BLaER1 (cell line): ENCODE measurements around the gene MAL.
A peak's percentile ranks its signal among the peaks of the same experiment; 100 is the strongest.

Experiments used
- H3K27ac ChIP-seq: shearing (Covaris generic); formaldehyde crosslinking; 2 replicates; pipeline ENCODE4 v1.8.1; 2022
- H3K27me3 ChIP-seq: shearing (Covaris generic); formaldehyde crosslinking; 2 replicates; pipeline ENCODE4 v1.8.1; 2022
- H3K36me3 ChIP-seq: shearing (Covaris generic); formaldehyde crosslinking; 2 replicates; pipeline ENCODE4 v1.8.1; 2022
- H3K4me1 ChIP-seq: shearing (Covaris generic); formaldehyde crosslinking; 2 replicates; pipeline ENCODE4 v1.8.1; 2022
- H3K4me2 ChIP-seq: shearing (Covaris generic); formaldehyde crosslinking; 2 replicates; pipeline ENCODE4 v1.8.1; 2022
- H3K4me3 ChIP-seq: shearing (Covaris generic); formaldehyde crosslinking; 2 replicates; pipeline ENCODE4 v1.8.1; 2022
- H3K9ac ChIP-seq: shearing (Covaris generic); formaldehyde crosslinking; 2 replicates; pipeline ENCODE4 v1.8.1; 2022
- H3K9me3 ChIP-seq: shearing (Covaris generic); formaldehyde crosslinking; 2 replicates; pipeline ENCODE4 v1.8.1; 2022
- H4K20me1 ChIP-seq: shearing (Covaris generic); formaldehyde crosslinking; 2 replicates; pipeline ENCODE4 v1.8.1; 2022
- Cebpa-rat ChIP-seq: shearing (Covaris generic); IDR thresholded peaks from 2 replicates; pipeline ENCODE4 v1.8.1; 2022

The MAL gene

DNA sequence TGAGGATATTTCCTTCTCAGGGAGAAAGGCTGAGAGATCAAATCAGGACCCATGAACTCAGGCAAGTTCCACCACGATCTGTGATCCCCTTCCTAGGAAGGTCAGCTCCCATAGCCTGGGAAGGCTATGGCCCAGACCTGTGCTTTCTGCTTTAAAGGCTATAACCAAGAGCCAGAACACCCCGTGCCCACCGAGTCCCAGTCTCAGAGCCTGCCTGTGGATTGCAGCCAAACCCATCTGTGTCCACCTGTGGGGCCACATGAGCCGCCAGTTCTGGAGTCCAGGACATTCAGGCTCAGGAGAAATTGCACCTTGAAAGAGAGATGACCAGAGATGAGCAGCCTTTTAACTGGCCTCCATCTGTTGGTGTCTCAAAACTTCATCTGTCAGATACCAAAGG lies 46.9 kb downstream of the MAL start:
- no peak overlapping the region for H3K4me3 ChIP-seq
- no peaks in the 10 kb centered on the region for H4K20me1 ChIP-seq
- H3K4me2 ChIP-seq = no peak overlapping the region
- H3K9ac ChIP-seq = no peak overlapping the region
- H3K36me3 ChIP-seq = no peaks in the 10 kb centered on the region
- no peaks in the 10 kb centered on the region for H3K9me3 ChIP-seq
- TF ChIP-seq Cebpa-rat = no peak
- H3K27me3 ChIP-seq = no peaks in the 10 kb centered on the region
- peaks cover 46% of the 10 kb centered on the region for H3K4me1 ChIP-seq
- no peak overlapping the region for H3K27ac ChIP-seq

DNA sequence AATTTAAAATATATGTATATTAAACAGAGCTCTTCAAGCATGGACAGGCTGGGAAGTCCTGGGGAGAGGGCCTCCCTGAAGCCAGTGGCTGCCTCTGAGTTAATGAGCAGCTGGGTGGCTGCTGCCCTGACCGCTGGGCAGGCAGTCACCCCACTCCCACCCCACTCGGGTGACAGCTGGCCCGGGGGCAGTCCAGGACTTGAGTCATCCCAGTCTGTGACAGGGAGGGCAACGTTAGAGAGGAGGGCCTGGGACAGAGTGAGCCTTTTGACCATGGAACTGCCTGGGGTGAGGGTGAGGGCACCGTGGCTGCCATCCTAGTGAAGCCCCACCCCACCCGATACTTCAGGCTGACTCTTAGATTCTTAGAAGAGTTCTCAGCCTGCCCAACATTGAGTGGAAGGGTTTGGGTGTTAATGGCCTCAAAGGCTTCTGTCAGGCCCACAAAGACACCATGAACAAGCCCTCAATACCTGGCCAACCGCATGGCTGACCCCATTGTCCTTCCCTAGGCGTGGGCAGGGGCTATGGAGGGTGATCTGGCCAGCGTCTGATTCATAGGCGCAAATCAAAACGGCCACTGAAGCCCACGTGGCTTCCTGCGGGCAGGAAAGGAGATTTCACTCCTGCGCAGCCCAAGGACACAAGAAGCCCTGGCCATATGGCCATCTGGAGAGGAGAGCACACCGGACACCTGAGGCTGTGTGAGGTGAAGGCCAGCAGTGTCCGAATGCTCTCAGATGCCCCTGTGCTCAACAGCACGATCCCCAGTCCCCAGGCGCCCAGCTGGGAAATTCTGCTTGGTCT lies 48.6 kb downstream of the MAL start:
- no peak overlapping the region; the same call in 1 of the 2 replicates for H3K9ac ChIP-seq
- H3K4me3 ChIP-seq = peak overlapping the region; percentile 18
- no peaks in the 10 kb centered on the region for H4K20me1 ChIP-seq
- H3K27me3 ChIP-seq = no peaks in the 10 kb centered on the region
- peak overlapping the region; percentile 80 for H3K4me2 ChIP-seq
- H3K4me1 ChIP-seq = peaks cover 59% of the 10 kb centered on the region
- no peaks in the 10 kb centered on the region for H3K9me3 ChIP-seq
- peak overlapping the region; percentile 88 for H3K27ac ChIP-seq
- no peaks in the 10 kb centered on the region for H3K36me3 ChIP-seq
- TF ChIP-seq Cebpa-rat = no peak

DNA sequence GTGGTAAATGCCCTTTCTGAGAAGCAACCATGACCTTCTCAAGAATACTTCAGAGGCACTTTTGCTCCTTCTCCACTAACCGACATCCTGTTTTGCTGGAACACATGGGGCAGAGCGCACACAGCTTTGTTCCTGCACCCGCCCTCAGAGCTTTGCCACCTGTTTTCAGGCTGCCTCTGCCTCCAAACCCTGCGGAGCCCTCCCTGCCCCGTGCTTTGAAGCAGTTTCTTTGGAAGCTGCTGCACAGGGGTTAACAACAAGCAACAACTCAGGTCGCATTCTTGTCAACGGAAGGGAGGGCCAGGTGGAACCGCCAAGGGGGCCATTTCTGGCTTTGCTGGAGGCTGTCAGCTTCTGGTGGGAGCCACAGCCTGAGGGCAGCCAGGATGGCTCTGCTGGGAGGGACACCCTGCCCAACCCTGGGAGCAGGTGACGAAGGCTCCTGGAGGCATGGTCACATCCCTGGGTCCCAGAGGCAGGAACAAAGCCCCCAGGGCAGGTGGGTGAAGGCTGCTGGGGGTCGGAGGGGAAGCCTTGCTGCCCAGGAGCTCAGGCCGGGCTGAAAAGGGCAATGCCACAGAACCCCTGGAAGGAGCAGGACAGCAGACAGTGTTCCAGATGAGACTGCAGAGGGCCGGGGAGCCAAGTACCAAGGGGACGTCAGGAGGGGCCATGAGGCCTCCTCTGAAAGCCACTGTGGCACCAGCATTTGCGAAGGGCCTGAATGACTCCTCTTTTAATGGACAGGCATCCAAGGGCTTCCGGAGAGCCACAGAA lies 49.3 kb downstream of the MAL start:
- H3K4me3 ChIP-seq = peak overlapping the region; percentile 18
- peak overlapping the region; percentile 80 for H3K4me2 ChIP-seq
- H4K20me1 ChIP-seq = no peaks in the 10 kb centered on the region
- H3K27ac ChIP-seq = peak overlapping the region; percentile 88
- peak overlapping the region; percentile 65 for H3K9ac ChIP-seq
- no peaks in the 10 kb centered on the region for H3K27me3 ChIP-seq
- no peaks in the 10 kb centered on the region for H3K9me3 ChIP-seq
- no peak for TF ChIP-seq Cebpa-rat
- peaks cover 59% of the 10 kb centered on the region for H3K4me1 ChIP-seq
- H3K36me3 ChIP-seq = no peaks in the 10 kb centered on the region

DNA sequence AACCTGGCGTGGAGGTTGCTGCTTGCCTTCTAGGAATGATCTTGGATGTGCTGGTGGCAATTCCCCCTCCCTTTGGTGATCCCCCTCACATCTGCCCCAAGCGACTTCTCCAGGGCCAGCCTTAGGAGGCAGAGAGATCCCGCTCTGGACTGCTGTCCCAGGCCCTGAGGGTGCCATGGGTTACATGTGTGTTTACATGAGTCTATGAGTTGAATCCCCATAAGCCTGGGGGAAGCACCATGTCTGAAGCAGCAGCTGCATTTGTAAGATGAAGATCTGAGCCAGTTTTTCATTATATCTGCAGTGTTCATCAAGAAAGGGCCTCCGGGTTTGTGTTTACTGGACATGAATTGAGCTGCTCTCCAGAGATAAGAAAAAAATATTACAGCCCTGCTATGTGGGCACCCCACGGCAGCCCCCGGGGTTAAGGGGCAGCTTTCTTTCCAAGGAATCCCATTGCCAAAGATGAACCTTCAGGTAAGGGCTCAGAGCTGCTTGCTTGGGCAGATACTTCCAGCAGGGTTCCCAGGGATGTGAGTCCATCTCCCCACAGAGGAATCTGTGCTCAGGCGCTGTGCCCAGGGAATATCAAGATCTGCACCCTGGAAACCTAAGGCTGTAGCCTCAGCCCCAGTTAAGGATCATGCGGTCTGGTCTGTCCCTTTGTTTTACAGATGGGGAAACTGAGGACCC lies 50.1 kb downstream of the MAL start:
- Histone ChIP-seq H3K4me1 (peaks cover 59% of the 10 kb centered on the region), H4K20me1 (no peaks in the 10 kb centered on the region)

DNA sequence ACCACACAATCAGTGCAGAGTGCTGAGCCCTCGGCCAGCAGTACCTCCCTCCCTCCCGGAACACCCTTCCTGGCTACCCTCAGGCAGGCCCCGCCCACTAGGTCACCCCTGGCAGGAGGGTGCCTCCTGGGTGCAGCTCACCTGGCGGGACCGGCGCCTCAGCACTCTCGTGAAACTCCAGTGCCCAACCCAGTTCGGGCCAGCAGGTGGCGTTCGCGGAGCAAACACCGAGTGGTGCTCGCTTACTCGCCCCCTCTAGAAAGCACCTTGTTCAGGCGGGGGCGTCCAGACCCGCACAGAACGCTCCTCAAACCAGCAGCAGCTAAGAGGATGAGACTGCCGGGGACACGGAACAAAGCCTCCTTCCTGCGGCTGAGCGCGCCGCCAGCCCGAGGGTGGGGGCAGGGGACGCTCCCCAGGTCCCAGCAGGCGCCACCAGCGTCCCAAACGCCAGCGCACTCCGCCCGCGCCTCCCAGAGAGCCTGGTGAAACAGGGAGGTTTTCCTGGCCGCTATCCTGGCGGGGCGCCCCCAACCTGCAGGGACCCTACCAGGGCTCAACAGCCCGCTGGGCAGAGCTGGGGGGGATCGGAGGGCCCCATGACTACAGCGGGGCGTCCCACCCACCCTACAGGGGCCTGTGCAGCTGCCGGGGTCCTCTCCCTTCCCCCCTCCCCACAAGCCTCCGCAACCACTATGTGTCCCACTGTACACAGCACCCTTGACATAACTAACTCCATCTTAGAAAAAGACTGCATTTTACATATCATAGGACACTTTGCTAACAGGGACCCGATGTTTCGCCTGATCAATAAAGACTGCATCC lies 51.4 kb downstream of the MAL start:
- peak overlapping the region; percentile 80 for H3K4me2 ChIP-seq
- H3K9me3 ChIP-seq = no peaks in the 10 kb centered on the region
- no peaks in the 10 kb centered on the region for H3K27me3 ChIP-seq
- no peaks in the 10 kb centered on the region for H4K20me1 ChIP-seq
- H3K36me3 ChIP-seq = no peaks in the 10 kb centered on the region
- H3K4me1 ChIP-seq = peaks cover 59% of the 10 kb centered on the region
- no peak for TF ChIP-seq Cebpa-rat
- H3K4me3 ChIP-seq = peak overlapping the region; percentile 63
- H3K9ac ChIP-seq = peak overlapping the region; percentile 70
- H3K27ac ChIP-seq = peak overlapping the region; percentile 56

More for the DNA sequence above, 50.1 kb downstream of the MAL start:
- Histone ChIP-seq H3K9me3 (no peaks in the 10 kb centered on the region), H3K4me3 (peak overlapping the region; percentile 28; the same call in 1 of the 2 replicates), H3K9ac (peak overlapping the region; percentile 65; the same call in 1 of the 2 replicates), H3K27ac (peak overlapping the region; percentile 88), H3K27me3 (no peaks in the 10 kb centered on the region), H3K36me3 (no peaks in the 10 kb centered on the region), H3K4me2 (peak overlapping the region; percentile 80)
- no peak for TF ChIP-seq Cebpa-rat

DNA sequence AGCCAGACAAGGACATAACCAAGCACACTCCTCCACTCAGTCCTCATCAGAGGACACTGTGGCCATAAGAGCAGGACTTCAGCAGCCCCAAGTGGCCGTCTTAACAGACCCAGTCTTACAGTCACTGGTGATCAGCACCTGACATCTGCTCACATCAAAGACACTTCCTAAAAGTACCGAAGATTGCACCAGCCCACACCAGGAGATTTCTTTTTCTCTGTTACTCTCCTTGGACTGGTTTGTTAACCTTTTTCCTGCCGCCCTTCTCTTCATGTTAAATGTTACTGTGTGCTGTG lies 52.0 kb downstream of the MAL start:
- Histone ChIP-seq H3K36me3 (no peaks in the 10 kb centered on the region), H3K27me3 (no peaks in the 10 kb centered on the region), H3K4me1 (peaks cover 59% of the 10 kb centered on the region), H3K4me2 (peak overlapping the region; percentile 80), H3K9me3 (no peaks in the 10 kb centered on the region), H3K9ac (no peak overlapping the region), H3K4me3 (no peak overlapping the region), H4K20me1 (no peaks in the 10 kb centered on the region), H3K27ac (no peak overlapping the region)
- TF ChIP-seq Cebpa-rat = no peak

DNA sequence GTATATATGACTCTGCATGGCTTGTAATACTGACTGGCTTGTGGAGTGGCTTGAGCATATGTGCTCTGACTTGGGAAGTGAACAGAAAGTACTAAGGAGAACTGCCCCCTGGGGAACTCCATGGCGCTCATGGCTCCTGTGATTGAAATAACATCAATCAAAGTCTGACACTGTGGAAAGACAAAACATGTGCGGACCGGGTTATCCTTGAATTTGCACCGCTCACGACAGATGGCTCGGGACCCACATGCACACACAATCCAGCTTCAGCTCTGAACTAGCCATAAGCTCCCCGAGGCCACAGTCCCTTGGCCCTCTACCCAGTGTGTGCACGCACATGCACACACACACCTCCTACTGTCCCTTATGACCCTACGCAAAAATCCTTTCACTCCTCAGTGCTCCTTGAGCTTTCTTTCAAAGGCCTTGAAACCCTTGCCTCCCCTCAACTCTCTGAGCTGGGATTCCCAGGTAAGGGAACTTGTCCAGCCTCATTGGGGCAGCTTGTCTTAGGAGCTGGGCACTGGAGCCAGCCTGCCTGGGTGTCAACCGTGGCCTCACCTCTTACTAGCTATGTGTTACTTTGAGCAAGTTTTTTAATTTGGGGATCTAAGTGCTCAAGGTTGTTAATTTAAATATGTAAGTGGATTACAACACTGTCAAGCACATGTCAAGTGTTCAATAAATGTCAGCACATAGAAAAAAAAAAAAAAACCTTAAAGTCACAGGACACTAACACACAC lies 52.5 kb downstream of the MAL start:
- Histone ChIP-seq H3K4me1 (peaks cover 57% of the 10 kb centered on the region), H3K36me3 (no peaks in the 10 kb centered on the region), H3K9ac (no peak overlapping the region), H4K20me1 (no peaks in the 10 kb centered on the region), H3K27ac (no peak overlapping the region), H3K27me3 (no peaks in the 10 kb centered on the region), H3K9me3 (no peaks in the 10 kb centered on the region), H3K4me3 (no peak overlapping the region), H3K4me2 (peak overlapping the region; percentile 80; the same call in 1 of the 2 replicates)
- TF ChIP-seq Cebpa-rat = no peak

DNA sequence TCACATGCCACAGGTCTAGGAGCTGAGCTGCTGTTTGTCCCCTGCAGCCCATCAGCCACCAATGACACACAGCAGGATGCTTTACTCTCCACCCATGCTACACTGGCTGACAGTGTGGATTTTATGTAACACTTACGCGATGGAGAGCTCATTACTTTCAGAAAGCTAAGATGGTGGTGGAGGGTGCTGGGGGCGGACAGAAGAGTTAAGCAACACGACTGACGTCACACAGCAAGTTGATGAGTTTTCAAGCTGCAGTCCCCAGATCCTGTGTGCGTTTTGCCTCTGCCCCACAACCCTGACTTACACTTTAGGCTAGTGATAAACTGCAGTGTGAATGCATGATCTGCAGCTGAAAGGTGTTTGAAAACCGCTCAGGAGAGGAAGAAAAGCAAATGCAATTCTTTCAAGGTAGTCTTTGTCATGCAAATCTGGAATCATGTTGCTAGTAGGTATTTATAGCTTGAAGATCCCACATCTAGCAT lies 53.7 kb downstream of the MAL start:
- H4K20me1 ChIP-seq = no peaks in the 10 kb centered on the region
- no peaks in the 10 kb centered on the region for H3K27me3 ChIP-seq
- TF ChIP-seq Cebpa-rat = no peak
- no peak overlapping the region for H3K4me2 ChIP-seq
- H3K27ac ChIP-seq = no peak overlapping the region
- H3K4me3 ChIP-seq = no peak overlapping the region
- no peaks in the 10 kb centered on the region for H3K9me3 ChIP-seq
- H3K4me1 ChIP-seq = peaks cover 44% of the 10 kb centered on the region
- no peak overlapping the region for H3K9ac ChIP-seq
- no peaks in the 10 kb centered on the region; the same call in 1 of the 2 replicates for H3K36me3 ChIP-seq
